Breast epithelium (tissue), 3 donors: ENCODE data around the gene ZSWIM2.

Source experiments
- POLR2AphosphoS5 ChIP-seq, 3 donors: sonication (generic); formaldehyde crosslinking; IDR thresholded peaks; one replicate each; pipeline ENCODE4 v1.6.1; 2017; ENCODE audit warnings: antibody characterized with exemption in 3 of 3
- TF ChIP-seq, protein P1 (sequence below), 3 donors: fragments of 450-650 bp; IDR thresholded peaks; one replicate each; pipeline ENCODE4 v1.5.1; 2016 to 2017; ENCODE audit warnings: antibody characterized with exemption in 3 of 3, mild to moderate bottlenecking in 3 of 3, moderate library complexity in 3 of 3

DNA sequence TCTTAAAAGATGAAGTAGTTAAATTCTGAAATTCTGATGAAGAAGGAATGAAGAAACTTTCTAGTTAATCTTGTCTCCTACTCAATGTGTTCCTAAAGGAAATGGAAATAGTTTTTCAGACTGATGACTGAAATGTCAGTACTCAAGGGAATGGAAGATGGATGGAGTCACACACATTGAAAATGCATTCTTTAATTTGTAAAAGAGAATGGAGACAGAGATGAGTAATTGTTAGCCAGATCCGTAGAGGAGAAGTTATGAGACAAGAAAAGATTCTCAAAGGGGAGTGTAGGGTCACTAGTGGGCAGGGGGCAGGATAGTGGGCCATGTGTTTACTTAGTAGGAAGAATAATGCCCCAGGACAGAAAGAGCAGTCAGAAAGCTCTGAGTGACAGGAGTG lies 13.3 kb downstream of the ZSWIM2 start:
- TF ChIP-seq, protein P1, sequence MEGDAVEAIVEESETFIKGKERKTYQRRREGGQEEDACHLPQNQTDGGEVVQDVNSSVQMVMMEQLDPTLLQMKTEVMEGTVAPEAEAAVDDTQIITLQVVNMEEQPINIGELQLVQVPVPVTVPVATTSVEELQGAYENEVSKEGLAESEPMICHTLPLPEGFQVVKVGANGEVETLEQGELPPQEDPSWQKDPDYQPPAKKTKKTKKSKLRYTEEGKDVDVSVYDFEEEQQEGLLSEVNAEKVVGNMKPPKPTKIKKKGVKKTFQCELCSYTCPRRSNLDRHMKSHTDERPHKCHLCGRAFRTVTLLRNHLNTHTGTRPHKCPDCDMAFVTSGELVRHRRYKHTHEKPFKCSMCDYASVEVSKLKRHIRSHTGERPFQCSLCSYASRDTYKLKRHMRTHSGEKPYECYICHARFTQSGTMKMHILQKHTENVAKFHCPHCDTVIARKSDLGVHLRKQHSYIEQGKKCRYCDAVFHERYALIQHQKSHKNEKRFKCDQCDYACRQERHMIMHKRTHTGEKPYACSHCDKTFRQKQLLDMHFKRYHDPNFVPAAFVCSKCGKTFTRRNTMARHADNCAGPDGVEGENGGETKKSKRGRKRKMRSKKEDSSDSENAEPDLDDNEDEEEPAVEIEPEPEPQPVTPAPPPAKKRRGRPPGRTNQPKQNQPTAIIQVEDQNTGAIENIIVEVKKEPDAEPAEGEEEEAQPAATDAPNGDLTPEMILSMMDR (IDR thresholded peaks at IDR 0.05), result no peak
- no peak for TF ChIP-seq POLR2AphosphoS5 (IDR thresholded peaks at IDR 0.05)
